Neuronal stem cell (in vitro differentiated cells): ENCODE measurements around the gene SIMC1.
"Not testable (repeated sequence)": the region's sequence is repeated elsewhere in the genome, so short reads cannot be mapped to it uniquely, and the experiment has no call there.

Source experiments
- DNase-seq: peaks from one replicate; pipeline ENCODE4 v3.0.0-alpha.2; 2013; ENCODE audit warnings: low spot score
- H2AFZ ChIP-seq: one replicate; pipeline ENCODE4 v1.6.1; 2013; ENCODE audit warnings: mild to moderate bottlenecking, low read length, inconsistent platforms
- H2AK5ac ChIP-seq: 2 replicates; pipeline ENCODE4 v1.6.1; 2013; ENCODE audit warnings: low read depth, mild to moderate bottlenecking, inconsistent platforms, low read length, moderate library complexity, mixed read lengths
- H2BK120ac ChIP-seq: 2 replicates; pipeline ENCODE4 v1.6.1; 2013; ENCODE audit warnings: low read depth, mild to moderate bottlenecking, inconsistent platforms, low read length, moderate library complexity, mixed read lengths
- H2BK12ac ChIP-seq: one replicate; pipeline ENCODE4 v1.6.1; 2013; ENCODE audit warnings: low read length, inconsistent platforms
- H2BK15ac ChIP-seq: 2 replicates; pipeline ENCODE4 v1.6.1; 2013; ENCODE audit warnings: mild to moderate bottlenecking, low read length, inconsistent platforms, mixed read lengths
- H2BK5ac ChIP-seq: one replicate; pipeline ENCODE4 v1.6.1; 2013; ENCODE audit warnings: inconsistent platforms, mild to moderate bottlenecking, low read length, moderate library complexity
- H3K14ac ChIP-seq: one replicate; pipeline ENCODE4 v1.6.1; 2013; ENCODE audit warnings: low read length, inconsistent platforms
- H3K18ac ChIP-seq: 2 replicates; pipeline ENCODE4 v1.6.1; 2013; ENCODE audit warnings: low read length, inconsistent platforms
- H3K23ac ChIP-seq: 2 replicates; pipeline ENCODE4 v1.6.1; 2013; ENCODE audit warnings: low read depth, mild to moderate bottlenecking, mixed read lengths, low read length, inconsistent platforms; ENCODE audit not compliant: poor library complexity
- H3K27ac ChIP-seq: replicated peaks from 3 replicates; pipeline ENCODE4 v1.5.1; 2013; ENCODE audit warnings: low read length, inconsistent platforms
- H3K27me3 ChIP-seq, 3 experiments: 2 replicates each; pipeline ENCODE4 v1.6.1; 2013; ENCODE audit warnings: low read length in 3 of 3, mild to moderate bottlenecking in 2 of 3, inconsistent platforms in 1 of 3, low read depth in 1 of 3, mixed read lengths in 1 of 3, moderate library complexity in 1 of 3; ENCODE audit not compliant: control insufficient read depth in 3 of 3, insufficient read depth in 3 of 3
- H3K36me3 ChIP-seq, 2 donors: replicated peaks in 1 of 2; 2 replicates each; pipeline ENCODE4 v1.6.1; 2013; ENCODE audit warnings: low read length in 2 of 2; ENCODE audit not compliant: control insufficient read depth in 2 of 2, insufficient read depth in 2 of 2
- H3K4ac ChIP-seq: 2 replicates; pipeline ENCODE4 v1.6.1; 2013; ENCODE audit warnings: inconsistent platforms, mild to moderate bottlenecking, low read length, moderate library complexity
- H3K4me1 ChIP-seq, 2 donors: 1 replicate in 1 of 2; 2 replicates in 1 of 2; pipeline ENCODE4 v1.6.1; 2013; ENCODE audit warnings: low read length in 2 of 2, low read depth in 1 of 2; ENCODE audit not compliant: control insufficient read depth in 2 of 2, insufficient read depth in 1 of 2
- H3K4me2 ChIP-seq: one replicate; pipeline ENCODE4 v1.6.1; 2013; ENCODE audit warnings: mild to moderate bottlenecking, low read length, inconsistent platforms; ENCODE audit not compliant: insufficient read depth, poor library complexity, severe bottlenecking
- H3K4me3 ChIP-seq, 2 donors: 2 replicates each; pipeline ENCODE4 v1.5.1; 2013; ENCODE audit warnings: low read length in 2 of 2, mild to moderate bottlenecking in 2 of 2, inconsistent platforms in 1 of 2, moderate library complexity in 1 of 2
- H3K79me1 ChIP-seq: one replicate; pipeline ENCODE4 v1.6.1; 2013; ENCODE audit warnings: low read depth, mild to moderate bottlenecking, inconsistent platforms, low read length, moderate library complexity
- H3K9ac ChIP-seq: one replicate; pipeline ENCODE4 v1.6.1; 2013; ENCODE audit warnings: mild to moderate bottlenecking, low read depth, low read length, inconsistent platforms; ENCODE audit not compliant: poor library complexity
- H3K9me3 ChIP-seq, 2 donors: replicated peaks in 1 of 2; 2 replicates each; pipeline versions ENCODE3 to v1.6.1; 2013; ENCODE audit warnings: low read length in 2 of 2, mild to moderate bottlenecking in 2 of 2, inconsistent platforms in 1 of 2, low read depth in 1 of 2, mixed read lengths in 1 of 2, moderate library complexity in 1 of 2; ENCODE audit not compliant: control insufficient read depth in 2 of 2, insufficient read depth in 1 of 2
- H4K8ac ChIP-seq: one replicate; pipeline ENCODE4 v1.6.1; 2013; ENCODE audit warnings: low read depth, mild to moderate bottlenecking, inconsistent platforms, low read length, moderate library complexity
- H4K91ac ChIP-seq: one replicate; pipeline ENCODE4 v1.6.1; 2013; ENCODE audit warnings: low read length, low read depth, mild to moderate bottlenecking, inconsistent platforms; ENCODE audit not compliant: poor library complexity
- WGBS, 2 donors: extraction: QIAGEN DNeasy Blood & Tissue Kit; methylation state at CpG; one replicate each; pipeline ENCODE4 v1.1.7; 2013; ENCODE audit warnings: missing lambda C conversion rate in 2 of 2, mixed read lengths in 1 of 2; ENCODE audit not compliant: insufficient read length in 2 of 2, insufficient replicate concordance in 1 of 2; ENCODE audit errors: extremely low coverage in 2 of 2; 5-methylcytosine and 5-hydroxymethylcytosine counted together

SIMC1 gene

DNA sequence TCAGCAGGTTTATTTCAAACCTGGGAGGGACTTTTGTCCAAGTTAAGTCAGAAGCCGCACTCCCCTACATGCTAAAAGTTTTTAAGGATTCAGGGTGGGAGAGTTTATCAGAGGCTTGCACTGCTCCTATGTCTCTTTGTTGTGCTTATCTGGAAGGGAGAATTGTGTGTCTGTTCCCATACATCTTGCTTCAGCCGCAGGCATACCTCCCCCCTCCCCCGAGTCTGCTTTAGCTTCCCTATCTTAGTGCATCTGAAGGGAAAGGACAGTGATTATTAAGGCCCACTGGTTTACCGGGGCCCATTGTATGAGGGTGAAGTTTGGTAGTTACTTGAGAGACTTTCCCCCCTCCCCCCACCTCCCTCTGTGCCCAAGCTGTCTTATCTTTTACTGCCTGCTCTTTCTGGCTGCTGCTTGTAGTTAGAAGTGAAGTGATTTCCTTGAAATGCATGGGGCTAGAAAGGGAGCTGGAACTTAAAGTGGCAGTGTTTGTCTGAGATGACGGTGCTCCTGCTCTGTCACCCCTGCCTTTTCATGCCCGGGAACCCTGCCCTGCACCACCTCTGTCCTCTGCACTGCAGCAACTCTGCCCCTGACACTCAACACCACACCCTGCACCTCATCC is 40.9 kb upstream of the SIMC1 start:
- H3K14ac ChIP-seq, H2BK120ac ChIP-seq: not testable (repeated sequence)
- no CpG with 5 or more reads among the region's 6 CpGs for WGBS, 2 donors

DNA sequence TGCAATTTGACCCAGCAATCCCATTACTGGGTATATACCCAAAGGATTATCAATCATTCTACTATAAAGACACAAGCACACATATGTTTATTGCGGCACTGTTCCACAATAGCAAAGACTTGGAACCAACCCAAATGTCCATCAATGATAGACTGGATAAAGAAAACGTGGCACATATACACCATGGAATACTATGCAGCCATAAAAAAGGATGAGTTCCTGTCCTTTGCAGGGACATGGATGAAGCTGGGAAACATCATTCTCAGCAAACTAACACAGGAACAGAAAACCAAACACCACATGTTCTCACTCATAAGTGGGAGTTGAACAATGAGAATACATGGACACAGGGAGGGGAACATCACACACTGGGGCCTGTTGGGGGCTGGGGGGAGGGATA is 39.9 kb upstream of the SIMC1 start:
- not testable (repeated sequence) for H4K91ac ChIP-seq, H2AFZ ChIP-seq, H3K18ac ChIP-seq, H2BK12ac ChIP-seq, H3K4me1 ChIP-seq, H4K8ac ChIP-seq, H3K9me3 ChIP-seq, H3K23ac ChIP-seq, H3K36me3 ChIP-seq, H3K27ac ChIP-seq, H2BK120ac ChIP-seq, H3K4me3 ChIP-seq, H3K4me2 ChIP-seq, H3K9ac ChIP-seq, H3K4ac ChIP-seq, DNase-seq, H2AK5ac ChIP-seq, H3K79me1 ChIP-seq, H2BK5ac ChIP-seq, H3K14ac ChIP-seq, H2BK15ac ChIP-seq
- WGBS, 2 donors, result no CpG with 5 or more reads among the region's 2 CpGs
- peaks cover 4 to 51% (median 26%) of the 10 kb centered on the region in 3 experiments for H3K27me3 ChIP-seq

More for the DNA sequence above, 40.9 kb upstream of the SIMC1 start:
- not testable (repeated sequence) for H3K9ac ChIP-seq, H2BK15ac ChIP-seq, H3K4ac ChIP-seq, H3K23ac ChIP-seq, H4K91ac ChIP-seq, H3K79me1 ChIP-seq, H3K4me2 ChIP-seq, H3K36me3 ChIP-seq, H2BK12ac ChIP-seq, H3K4me1 ChIP-seq, H3K9me3 ChIP-seq, H2AK5ac ChIP-seq, H3K4me3 ChIP-seq, H4K8ac ChIP-seq, H2BK5ac ChIP-seq, DNase-seq, H2AFZ ChIP-seq, H3K27ac ChIP-seq, H3K18ac ChIP-seq
- H3K27me3 ChIP-seq, result peaks cover 4 to 57% (median 28%) of the 10 kb centered on the region in 3 experiments

DNA sequence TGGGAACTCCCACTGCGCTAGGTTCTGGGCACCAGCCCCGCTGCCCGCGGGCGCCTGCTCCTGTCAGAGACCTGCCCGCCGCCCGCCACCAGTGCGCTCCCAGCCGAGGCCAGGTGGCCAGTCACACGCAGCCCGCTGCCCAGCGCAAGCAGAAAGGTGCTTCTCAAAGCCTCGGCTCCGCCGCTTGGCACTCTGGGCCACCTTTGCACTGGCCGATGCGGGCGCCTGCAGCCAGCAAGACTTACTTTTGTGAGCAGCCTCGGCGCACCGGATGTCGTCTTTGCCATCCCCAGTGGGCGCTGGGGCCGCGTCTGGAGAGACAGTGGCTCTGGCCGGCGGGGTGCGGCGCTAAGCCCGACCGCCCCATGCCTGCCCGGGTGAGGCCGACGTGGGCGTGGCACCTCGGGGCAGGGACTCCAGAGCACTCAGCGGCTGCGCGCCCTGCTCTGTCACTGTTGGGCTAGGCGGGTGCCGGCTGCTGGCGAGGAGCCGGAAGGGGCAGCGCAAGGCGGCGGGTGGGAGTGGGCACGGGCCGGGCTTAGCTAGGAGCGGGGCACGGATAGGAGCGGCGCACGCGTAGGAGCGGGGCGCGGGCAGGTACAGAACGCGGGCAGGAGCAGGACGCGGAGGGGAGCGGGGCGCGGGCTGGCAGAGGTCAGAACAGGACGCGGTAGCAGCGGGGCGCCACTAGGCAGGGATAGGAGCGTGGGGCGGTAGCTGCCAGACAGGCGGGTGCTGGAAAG is 39.1 kb upstream of the SIMC1 start:
- not testable (repeated sequence) for H2BK15ac ChIP-seq, H3K27ac ChIP-seq, H4K91ac ChIP-seq, H2BK120ac ChIP-seq, H4K8ac ChIP-seq, H3K79me1 ChIP-seq, H2AK5ac ChIP-seq, H2BK5ac ChIP-seq, H3K9me3 ChIP-seq, H3K4ac ChIP-seq, H3K23ac ChIP-seq, H3K36me3 ChIP-seq, H3K4me1 ChIP-seq, DNase-seq, H2BK12ac ChIP-seq
- Histone ChIP-seq H3K27me3 (peaks cover 4 to 44% (median 20%) of the 10 kb centered on the region in 3 experiments), H3K14ac (peak overlapping the region; percentile 98), H3K9ac (peak overlapping the region; percentile 70), H3K4me3 (peak overlapping the region in 1 of 2 donors; percentile 74), H2AFZ (peak overlapping the region; percentile 76), H3K18ac (peak overlapping the region; percentile 87), H3K4me2 (peak overlapping the region; percentile 73)
- no CpG with 5 or more reads among the region's 72 CpGs for WGBS, 2 donors

DNA sequence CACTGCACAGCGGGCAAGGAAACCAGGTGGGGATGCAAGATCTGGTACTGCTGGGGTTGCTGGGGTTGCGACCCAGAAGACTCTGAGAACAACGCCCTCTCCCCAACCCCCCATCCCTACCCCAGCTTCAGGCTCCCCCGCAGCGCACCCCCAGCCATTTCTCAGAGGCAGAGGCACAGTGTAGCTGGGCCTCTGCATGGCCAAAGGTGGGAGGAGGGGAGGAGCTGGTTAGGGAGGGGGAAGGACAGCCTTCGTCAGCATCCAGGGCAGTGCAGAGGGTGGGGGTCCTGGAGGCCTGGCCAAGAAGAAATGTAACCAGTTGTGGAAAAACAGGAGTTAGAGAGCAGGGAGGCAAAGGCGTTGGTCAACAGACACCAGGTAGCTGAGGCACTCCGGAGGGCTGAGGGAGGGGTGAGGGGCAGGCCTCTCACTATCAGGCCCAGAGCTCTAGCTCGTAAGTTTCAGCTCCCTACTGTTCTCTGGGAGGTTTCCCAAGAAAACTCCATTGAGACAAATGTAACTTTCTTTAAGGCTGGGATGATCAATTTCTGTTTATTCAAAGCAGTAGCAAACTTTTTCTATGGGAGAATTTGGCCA is 38.3 kb upstream of the SIMC1 start:
- not testable (repeated sequence) for H3K18ac ChIP-seq, H2BK15ac ChIP-seq, H3K27ac ChIP-seq, H2BK12ac ChIP-seq, H2AFZ ChIP-seq, H4K91ac ChIP-seq, H3K36me3 ChIP-seq, H2BK5ac ChIP-seq, H3K9ac ChIP-seq, H3K4me3 ChIP-seq, DNase-seq, H3K9me3 ChIP-seq, H2AK5ac ChIP-seq, H3K4me1 ChIP-seq, H3K79me1 ChIP-seq, H3K14ac ChIP-seq, H3K4ac ChIP-seq, H3K23ac ChIP-seq, H4K8ac ChIP-seq, H2BK120ac ChIP-seq
- H3K4me2 ChIP-seq, result peak overlapping the region; percentile 73
- no CpG with 5 or more reads among the region's 9 CpGs for WGBS, 2 donors
- peaks cover 4 to 41% (median 17%) of the 10 kb centered on the region in 3 experiments for H3K27me3 ChIP-seq
